ENCODE results near the gene SMCO2. TPM values are rescaled to one million over a fixed set of nuclear protein-coding genes. Genes with fewer than 3 reads are reported as not detected.

Gene SMCO2
- total and polyA plus RNA-seq, 2 of the 13 experiments (the other 11 are each of a cell fraction or from before 2014, with no cell fraction given): 0.15 TPM; not detected in 1

- H3K79me2 ChIP-seq (ENCODE audit: insufficient read depth, low read length): no peaks in the 10 kb centered on the region
- ATAC-seq: no peak
- TF ChIP-seq HDAC6 (IDR thresholded peaks at IDR 0.05; ENCODE audit: low read depth, low read length) (no peak), TSC22D2 (CRISPR knock-in tag; IDR thresholded peaks at IDR 0.05; ENCODE audit: borderline replicate concordance) (no peak), TBX3 (IDR thresholded peaks at IDR 0.05; ENCODE audit: borderline replicate concordance) (no peak), ZSCAN5A (CRISPR knock-in tag; IDR thresholded peaks at IDR 0.05; ENCODE audit: borderline replicate concordance) (no peak), ZNF83 (CRISPR knock-in tag; IDR thresholded peaks at IDR 0.05; ENCODE audit: borderline replicate concordance) (no peak), PREB (CRISPR knock-in tag; IDR thresholded peaks at IDR 0.05) (no peak), ZNF264 (CRISPR knock-in tag; IDR thresholded peaks at IDR 0.05) (peak; percentile 98), ZNF646 (CRISPR knock-in tag; IDR thresholded peaks at IDR 0.05) (no peak)
- no peak overlapping the region for H3K9ac ChIP-seq (ENCODE audit: insufficient read depth, low read depth, low read length)
- no peak overlapping the region for H2AFZ ChIP-seq (ENCODE audit: low read length)
- in situ Hi-C loops (cut with HindIII; ENCODE audit: extremely low pct_ligation_motif_present, low pct_unique_long_range_greater_than_20kb): no loop called here
- no peak overlapping the region for H3K4me2 ChIP-seq (ENCODE audit: low read depth, low read length)
- intact Hi-C loops (cut with micrococcal nuclease; ENCODE audit: unreplicated experiment): loop anchor here (5.0 kb wide), 1 partner anchor 266 kb away; no protein-coding TSS in a partner anchor
- no peaks in the 10 kb centered on the region for H4K20me1 ChIP-seq (ENCODE audit: insufficient read depth, low read length)
- no peak overlapping the region for H3K4me3 ChIP-seq (replicated peaks in 1 of 3; ENCODE audit: insufficient read depth in 1 of 3, low read depth in 2 of 3, low read length in 3 of 3)
- CTCF ChIA-PET (ENCODE audit: low intra/inter-chr PET ratio, low total read pairs): interaction anchor here (1.0 to 2.8 kb wide), 2 partner anchors 199 to 216 kb away, joined by 3 to 11 read pairs; no protein-coding TSS in a partner anchor
- no peaks in the 10 kb centered on the region for H3K9me3 ChIP-seq (ENCODE audit: low read length)
- H3K36me3 ChIP-seq (replicated peaks in 1 of 2; ENCODE audit: control insufficient read depth in 1 of 2, insufficient read depth in 2 of 2, low read length in 2 of 2): no peaks in the 10 kb centered on the region
- no TSS peak for BruUV-seq (replicated peaks)
- no peak for FAIRE-seq
- peaks cover 10% of the 10 kb centered on the region for H3K4me1 ChIP-seq (ENCODE audit: insufficient read depth, low read length)
- peak; percentile 32 for DNase-seq (ENCODE audit: low spot score)
- H3K27ac ChIP-seq (ENCODE audit: extremely low read length, insufficient read depth, low read length): no peak overlapping the region
- POLR2A ChIA-PET: no interaction called here
- H3K27me3 ChIP-seq (ENCODE audit: control insufficient read depth in 1 of 2, insufficient read depth in 2 of 2, low read length in 2 of 2): no peaks in the 10 kb centered on the region
These were observed 10.5 kb upstream of the SMCO2 start for GRCh38 chr12:27436029-27436428.

Measured in HepG2 (cell line).